Ishikawa (cell line): ENCODE results near the gene ARHGEF39.

Source experiments
- CEBPB ChIP-seq: IDR thresholded peaks from 2 replicates; pipeline ENCODE4 v1.6.1; 2012
- CREB1 ChIP-seq: IDR thresholded peaks from 2 replicates; pipeline ENCODE4 v1.6.1; 2012; ENCODE audit warnings: low read depth
- EGR1 ChIP-seq: IDR thresholded peaks from 2 replicates; pipeline ENCODE4 v1.6.1; 2012
- EP300 ChIP-seq: IDR thresholded peaks from 2 replicates; pipeline ENCODE4 v1.6.1; 2012; ENCODE audit warnings: borderline replicate concordance
- FOXM1 ChIP-seq: IDR thresholded peaks from 2 replicates; pipeline ENCODE4 v1.6.1; 2012; ENCODE audit warnings: low read depth, borderline replicate concordance
- MAX ChIP-seq: IDR thresholded peaks from 2 replicates; pipeline ENCODE4 v1.6.1; 2012
- NFIC ChIP-seq: IDR thresholded peaks from 2 replicates; pipeline ENCODE4 v1.6.1; 2012
- RAD21 ChIP-seq: IDR thresholded peaks from 2 replicates; pipeline ENCODE4 v1.6.1; 2012; ENCODE audit warnings: low read depth
- REST ChIP-seq: IDR thresholded peaks from 2 replicates; pipeline ENCODE4 v1.6.1; 2012; ENCODE audit warnings: low read depth, mild to moderate bottlenecking
- TAF1 ChIP-seq: IDR thresholded peaks from 2 replicates; pipeline ENCODE4 v1.6.1; 2012; ENCODE audit warnings: low read depth, mild to moderate bottlenecking
- TCF12 ChIP-seq: IDR thresholded peaks from 2 replicates; pipeline ENCODE4 v1.6.1; 2012; ENCODE audit warnings: low read depth
- TEAD4 ChIP-seq: IDR thresholded peaks from 2 replicates; pipeline ENCODE4 v1.6.1; 2012
- USF1 ChIP-seq: IDR thresholded peaks from 2 replicates; pipeline ENCODE4 v1.6.1; 2012
- YY1 ChIP-seq: IDR thresholded peaks from 2 replicates; pipeline ENCODE4 v1.6.1; 2012; ENCODE audit warnings: low read depth
- ZBTB7A ChIP-seq: IDR thresholded peaks from 2 replicates; pipeline ENCODE4 v1.6.1; 2012; ENCODE audit warnings: low read depth

ARHGEF39 gene

GRCh38 chr9:35652829-35653209, 12.2 kb downstream of the ARHGEF39 start:
- TF ChIP-seq REST (no peak), TEAD4 (no peak), EGR1 (no peak), NFIC (no peak), CREB1 (no peak), ZBTB7A (no peak), EP300 (no peak), RAD21 (no peak), TCF12 (no peak), TAF1 (no peak), FOXM1 (no peak), YY1 (no peak), MAX (no peak), CEBPB (no peak), USF1 (no peak)

GRCh38 chr9:35651956-35652828, 12.8 kb downstream of the ARHGEF39 start:
- no peak for TF ChIP-seq CREB1
- no peak for TF ChIP-seq REST
- TF ChIP-seq ZBTB7A, result no peak

- no peak for TF ChIP-seq CEBPB
Measured at GRCh38 chr9:35650341-35651158, 14.4 kb downstream of the ARHGEF39 start, which contains the start of gene SIT1. TSS of gene SIT1 (minus strand) at chr9:35650931. CDS start at chr9:35650853, 78 bp downstream.

- TF ChIP-seq CREB1 (no peak), REST (no peak), USF1 (no peak), ZBTB7A (no peak), CEBPB (no peak), RAD21 (no peak)
Measured at GRCh38 chr9:35649431-35650340, 15.3 kb downstream of the ARHGEF39 start.
